Subcutaneous adipose tissue (tissue), 4 donors: Measurements from ENCODE around the gene CNOT10. TPM values are rescaled to one million over a fixed set of nuclear protein-coding genes. Genes with fewer than 3 reads are reported as not detected.

Experiments used
- total RNA-seq, 4 donors: library from RNA; depleted of rRNA; stranded (reverse); fragments of >200 nt; gene quantifications; one replicate each; pipeline ENCODE4 v1.1.0, GENCODE V29; 2016
- TF ChIP-seq, protein P1 (sequence below): fragments of 450-650 bp; IDR thresholded peaks from one replicate; pipeline ENCODE4 v1.5.1; 2016; ENCODE audit warnings: low read depth, mild to moderate bottlenecking, control low read depth, antibody characterized with exemption, moderate library complexity

Gene CNOT10
- total RNA-seq, 4 donors from 2014 or later: 16.3 to 22.6 (median 19.3) TPM

DNA sequence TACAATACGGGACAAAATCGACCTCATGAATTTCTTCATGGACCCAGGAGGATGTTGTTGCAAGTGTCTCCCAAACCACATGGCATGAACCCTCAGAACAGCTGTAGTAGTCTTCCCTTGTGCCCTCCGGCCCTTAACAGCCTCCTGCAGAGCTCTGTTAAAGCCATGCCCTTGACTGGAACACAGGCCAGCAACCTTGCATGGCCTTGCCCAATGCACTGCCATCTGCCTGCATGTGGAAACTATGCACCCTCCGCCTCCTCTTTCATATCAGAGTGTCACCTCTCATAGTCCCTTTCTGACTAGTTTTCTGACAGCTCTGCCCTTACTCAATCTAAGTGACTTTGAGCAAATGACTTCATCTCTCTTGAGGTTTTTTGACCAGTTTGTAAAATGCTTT, 93.4 kb downstream of the CNOT10 start:
- TF ChIP-seq, protein P1, sequence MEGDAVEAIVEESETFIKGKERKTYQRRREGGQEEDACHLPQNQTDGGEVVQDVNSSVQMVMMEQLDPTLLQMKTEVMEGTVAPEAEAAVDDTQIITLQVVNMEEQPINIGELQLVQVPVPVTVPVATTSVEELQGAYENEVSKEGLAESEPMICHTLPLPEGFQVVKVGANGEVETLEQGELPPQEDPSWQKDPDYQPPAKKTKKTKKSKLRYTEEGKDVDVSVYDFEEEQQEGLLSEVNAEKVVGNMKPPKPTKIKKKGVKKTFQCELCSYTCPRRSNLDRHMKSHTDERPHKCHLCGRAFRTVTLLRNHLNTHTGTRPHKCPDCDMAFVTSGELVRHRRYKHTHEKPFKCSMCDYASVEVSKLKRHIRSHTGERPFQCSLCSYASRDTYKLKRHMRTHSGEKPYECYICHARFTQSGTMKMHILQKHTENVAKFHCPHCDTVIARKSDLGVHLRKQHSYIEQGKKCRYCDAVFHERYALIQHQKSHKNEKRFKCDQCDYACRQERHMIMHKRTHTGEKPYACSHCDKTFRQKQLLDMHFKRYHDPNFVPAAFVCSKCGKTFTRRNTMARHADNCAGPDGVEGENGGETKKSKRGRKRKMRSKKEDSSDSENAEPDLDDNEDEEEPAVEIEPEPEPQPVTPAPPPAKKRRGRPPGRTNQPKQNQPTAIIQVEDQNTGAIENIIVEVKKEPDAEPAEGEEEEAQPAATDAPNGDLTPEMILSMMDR: no peak

DNA sequence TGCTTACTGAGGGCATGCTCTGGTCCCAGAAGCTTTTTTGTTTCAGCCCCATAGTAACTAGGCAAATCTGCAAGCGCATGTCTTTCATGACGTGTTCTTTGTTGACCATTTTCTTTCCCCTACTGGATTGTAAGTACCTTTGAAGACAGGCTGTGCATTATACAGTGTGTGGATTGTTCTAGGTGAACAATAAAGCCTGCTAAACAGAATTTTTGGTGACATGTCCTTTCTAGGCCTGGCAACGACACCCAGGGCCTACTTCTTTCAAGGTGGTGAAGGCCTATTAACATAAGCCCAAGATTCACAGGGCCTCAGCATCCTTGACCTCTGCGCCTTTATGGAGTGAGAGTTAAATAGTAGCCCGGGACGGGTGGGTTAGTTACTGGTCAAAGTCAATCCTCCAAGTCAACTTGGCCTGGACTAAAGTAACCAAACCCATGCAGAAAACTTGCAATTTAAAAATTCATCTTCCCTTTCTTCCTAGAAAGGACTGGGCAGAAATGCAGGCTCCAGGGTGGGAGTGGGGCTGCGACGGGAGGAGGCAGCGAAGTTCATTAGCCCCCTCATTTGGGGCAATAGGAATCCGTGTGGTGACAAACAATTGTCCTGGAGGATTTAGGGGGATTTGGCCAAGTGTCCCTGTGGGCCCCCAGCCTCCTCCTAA, 95.2 kb downstream of the CNOT10 start:
- TF ChIP-seq, protein P1: no peak

DNA sequence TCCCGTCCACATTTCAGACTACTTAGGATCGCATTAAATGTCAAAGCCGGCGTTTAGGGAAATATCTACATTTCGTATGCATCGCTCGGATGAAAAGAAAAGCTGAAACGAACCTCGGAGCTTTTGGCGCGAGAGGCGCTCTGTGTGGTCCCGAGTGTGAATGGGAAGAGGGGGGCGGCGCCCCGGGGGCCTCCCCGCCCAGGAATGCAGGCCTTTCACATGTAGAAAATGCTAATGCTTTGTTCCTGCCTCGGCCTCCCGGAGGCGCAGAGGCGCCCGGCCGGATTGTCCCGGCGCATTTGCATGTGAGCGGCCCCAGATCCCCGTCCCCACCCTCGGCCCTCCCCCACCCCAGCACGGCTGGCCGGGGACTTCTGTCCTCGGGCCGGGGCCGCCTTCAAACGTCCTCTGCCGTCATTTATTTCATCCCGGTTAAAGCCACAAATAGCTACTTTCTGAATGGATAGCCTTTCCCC, 95.8 kb downstream of the CNOT10 start:
- TF ChIP-seq, protein P1: no peak

DNA sequence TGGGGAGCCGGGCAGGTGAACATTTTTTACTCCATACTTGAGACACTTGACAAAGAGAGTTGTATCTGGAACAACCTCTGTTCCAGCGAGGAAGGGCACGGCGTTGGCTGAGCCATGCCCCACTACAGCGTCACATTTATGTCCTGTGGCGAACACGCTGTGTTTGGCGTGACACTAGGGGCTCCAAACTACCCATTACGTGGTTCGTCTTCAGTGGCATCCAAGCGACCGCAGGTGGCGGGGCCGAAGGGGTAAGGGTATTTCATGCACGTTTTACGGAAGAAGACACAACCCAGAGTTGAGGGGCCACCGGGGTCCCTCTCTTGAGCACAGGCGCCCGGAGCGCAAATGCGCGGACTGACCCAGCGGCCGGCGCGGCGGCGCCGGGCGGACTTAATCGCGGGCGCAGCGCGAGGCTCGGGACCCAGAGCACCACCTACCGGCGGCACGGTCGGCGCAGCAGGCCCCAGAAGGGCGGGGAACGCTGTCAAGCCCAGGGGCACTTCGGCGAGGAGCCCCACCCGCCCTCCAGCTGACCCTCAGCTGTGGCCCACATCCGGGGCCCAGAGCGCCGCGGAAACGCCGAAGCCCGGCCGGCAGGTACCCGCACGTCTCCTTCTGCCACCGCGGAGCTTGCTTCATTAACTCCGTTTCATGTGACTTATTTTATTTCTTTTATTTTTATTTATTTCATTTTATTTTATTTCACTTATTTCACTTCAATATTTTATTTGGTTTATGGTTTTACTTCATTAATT, 96.4 kb downstream of the CNOT10 start:
- TF ChIP-seq, protein P1: no peak

DNA sequence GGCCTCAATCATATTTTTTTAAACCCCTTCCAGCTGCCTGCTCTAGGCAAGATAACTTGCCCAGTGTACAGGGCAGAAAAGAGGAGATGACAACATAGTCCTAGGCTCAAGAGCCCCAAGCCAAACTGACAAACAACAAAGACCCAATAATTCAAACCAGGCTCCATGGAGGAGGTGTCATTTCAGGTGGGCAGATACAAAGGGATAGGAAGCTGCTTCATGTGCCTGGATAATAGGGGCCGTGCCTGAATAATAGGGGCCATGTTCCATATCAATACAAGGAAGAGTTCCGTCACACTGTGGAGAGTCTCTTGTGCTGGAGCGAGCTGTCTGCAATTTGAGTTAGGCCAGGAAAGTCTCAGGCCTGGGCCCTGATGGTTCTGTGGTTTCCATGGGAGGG, 97.4 kb downstream of the CNOT10 start:
- TF ChIP-seq, protein P1: no peak

DNA sequence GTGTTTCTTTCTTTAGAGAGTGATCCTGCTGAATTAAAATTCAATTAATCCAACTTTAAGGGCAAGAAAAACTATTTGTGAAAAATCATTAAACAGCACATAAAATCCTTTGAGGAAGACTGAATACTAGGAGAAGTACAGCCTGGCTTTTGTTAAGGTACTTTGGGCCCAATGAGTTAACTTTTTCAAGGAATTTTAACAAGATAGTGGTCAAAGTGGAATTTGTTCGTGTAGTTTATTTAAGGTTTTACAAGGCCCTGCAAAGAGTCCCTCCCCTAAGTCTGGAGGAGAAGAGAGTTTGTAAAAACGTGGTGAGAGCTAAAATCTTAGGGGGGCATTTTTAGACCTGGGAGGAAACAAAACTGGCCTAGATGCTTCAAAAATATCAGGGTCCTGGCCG, 106.8 kb downstream of the CNOT10 start:
- TF ChIP-seq, protein P1: no peak

DNA sequence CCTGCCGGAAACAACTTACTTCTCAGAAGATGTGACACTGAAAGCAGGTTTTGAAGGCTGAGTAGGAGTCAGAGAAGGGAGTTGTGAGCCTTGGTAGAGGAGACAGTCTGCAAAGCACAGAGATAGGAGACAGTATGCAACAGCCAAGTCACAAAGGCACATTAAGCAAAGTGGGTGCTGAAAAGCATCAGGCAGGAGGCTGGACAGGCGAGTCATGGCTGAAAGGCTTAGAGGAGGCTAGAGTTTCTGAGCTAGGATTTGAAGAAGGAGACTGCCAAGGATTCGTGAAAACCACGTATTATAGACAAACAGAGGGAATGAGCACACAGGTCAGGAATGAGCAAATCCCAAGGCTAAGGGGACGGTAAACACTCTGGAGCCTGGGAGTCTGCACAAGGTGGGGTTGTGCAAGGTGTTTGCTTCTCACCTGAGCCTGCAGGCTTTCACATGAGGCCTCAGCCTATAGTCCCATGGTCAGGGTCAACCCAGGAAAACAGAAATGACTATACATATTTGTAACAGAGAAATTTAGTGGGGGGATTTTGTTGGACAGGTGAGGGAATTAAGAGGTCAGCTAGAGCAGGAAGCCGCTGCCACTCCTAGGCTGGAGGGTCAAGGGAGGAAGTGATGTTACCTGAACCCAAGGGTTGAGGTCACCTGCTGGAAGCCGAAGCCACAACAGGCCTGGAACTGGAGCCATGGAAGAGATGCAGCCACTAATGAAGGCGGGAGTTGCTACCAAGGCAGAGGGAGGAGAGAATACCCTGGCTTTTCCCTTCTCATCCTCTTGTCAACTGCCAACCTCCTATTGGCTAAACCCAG, 109.7 kb downstream of the CNOT10 start:
- TF ChIP-seq, protein P1: no peak
